GM10266 (cell line): Measurements from ENCODE around the gene C16orf87.

ENCODE experiments used
- DNase-seq: peaks from one replicate; pipeline ENCODE4 v3.0.0; 2012; ENCODE audit errors: extremely low spot score
- TF ChIP-seq, protein P1 (sequence below): IDR thresholded peaks from 2 replicates; pipeline ENCODE4 v1.5.1; 2012; ENCODE audit warnings: mild to moderate bottlenecking, low read depth; ENCODE audit not compliant: control insufficient read depth, insufficient read depth; ENCODE audit errors: missing control alignments

C16orf87 gene

DNA sequence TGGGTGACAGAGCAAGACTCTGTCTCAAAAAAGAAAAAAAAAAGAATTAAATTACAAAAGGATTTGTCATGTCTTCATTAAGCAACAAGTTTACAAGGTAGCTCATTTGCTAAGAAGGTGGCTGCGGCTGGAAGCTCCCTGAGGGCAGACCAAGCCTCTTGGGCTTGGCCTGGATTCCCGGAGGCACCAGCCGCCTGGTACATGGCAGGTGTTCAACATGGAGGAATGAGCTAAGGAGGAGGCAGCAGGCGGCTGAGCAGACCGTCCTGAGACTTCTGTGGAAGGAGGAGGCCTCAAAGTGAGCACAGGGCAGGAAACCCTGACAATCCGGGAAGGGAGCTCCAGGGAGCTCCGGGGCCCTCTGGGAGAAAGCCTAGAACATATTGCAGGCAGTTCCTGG lies 79.6 kb downstream of the C16orf87 start:
- TF ChIP-seq, protein P1, sequence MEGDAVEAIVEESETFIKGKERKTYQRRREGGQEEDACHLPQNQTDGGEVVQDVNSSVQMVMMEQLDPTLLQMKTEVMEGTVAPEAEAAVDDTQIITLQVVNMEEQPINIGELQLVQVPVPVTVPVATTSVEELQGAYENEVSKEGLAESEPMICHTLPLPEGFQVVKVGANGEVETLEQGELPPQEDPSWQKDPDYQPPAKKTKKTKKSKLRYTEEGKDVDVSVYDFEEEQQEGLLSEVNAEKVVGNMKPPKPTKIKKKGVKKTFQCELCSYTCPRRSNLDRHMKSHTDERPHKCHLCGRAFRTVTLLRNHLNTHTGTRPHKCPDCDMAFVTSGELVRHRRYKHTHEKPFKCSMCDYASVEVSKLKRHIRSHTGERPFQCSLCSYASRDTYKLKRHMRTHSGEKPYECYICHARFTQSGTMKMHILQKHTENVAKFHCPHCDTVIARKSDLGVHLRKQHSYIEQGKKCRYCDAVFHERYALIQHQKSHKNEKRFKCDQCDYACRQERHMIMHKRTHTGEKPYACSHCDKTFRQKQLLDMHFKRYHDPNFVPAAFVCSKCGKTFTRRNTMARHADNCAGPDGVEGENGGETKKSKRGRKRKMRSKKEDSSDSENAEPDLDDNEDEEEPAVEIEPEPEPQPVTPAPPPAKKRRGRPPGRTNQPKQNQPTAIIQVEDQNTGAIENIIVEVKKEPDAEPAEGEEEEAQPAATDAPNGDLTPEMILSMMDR, result no peak
- no peak for DNase-seq

DNA sequence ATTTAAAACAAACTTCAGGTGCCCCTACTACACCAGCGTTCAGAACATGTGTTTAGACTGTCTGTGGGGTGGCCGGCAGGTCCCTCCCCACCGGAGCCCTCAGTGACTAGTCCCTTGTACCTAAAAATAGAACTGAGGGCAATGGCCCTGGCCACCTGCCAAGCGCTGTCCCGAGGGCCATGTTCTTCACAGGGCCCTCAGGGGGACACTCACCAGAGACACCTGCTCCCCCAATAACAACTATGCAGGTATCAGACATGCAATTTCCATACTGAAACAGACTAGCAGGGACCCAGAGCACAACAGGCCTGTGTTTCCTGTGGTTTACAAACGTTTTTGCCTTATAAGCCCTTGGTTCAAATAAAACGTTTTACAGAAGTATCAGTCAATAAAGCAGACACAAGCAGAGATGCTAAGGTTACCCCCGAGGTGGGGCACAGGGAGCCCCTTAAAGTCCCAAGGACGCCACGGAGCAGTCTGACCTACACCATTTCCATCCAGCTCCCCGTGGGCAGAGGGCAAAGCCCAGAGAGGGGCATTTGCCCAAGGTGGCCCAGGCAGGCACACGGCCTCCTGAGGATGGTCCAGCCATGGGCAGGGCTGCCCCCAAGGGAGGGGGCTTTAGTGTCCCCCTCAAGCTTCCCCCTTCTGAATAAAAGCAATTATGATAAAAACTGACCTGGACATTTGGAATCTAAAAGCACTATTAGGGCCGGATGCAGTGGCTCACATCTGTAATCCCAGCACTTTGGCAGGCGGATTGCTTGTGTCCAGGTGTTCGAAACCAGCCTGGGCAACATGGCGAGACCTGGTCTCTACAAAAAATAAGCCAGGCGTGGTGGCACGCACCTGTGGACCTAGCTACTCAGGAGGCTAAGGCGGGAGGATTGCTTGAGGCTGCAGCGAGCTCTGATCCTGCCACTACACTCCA lies 81.9 kb downstream of the C16orf87 start:
- TF ChIP-seq, protein P1, result no peak
- DNase-seq, result peak; percentile 56

DNA sequence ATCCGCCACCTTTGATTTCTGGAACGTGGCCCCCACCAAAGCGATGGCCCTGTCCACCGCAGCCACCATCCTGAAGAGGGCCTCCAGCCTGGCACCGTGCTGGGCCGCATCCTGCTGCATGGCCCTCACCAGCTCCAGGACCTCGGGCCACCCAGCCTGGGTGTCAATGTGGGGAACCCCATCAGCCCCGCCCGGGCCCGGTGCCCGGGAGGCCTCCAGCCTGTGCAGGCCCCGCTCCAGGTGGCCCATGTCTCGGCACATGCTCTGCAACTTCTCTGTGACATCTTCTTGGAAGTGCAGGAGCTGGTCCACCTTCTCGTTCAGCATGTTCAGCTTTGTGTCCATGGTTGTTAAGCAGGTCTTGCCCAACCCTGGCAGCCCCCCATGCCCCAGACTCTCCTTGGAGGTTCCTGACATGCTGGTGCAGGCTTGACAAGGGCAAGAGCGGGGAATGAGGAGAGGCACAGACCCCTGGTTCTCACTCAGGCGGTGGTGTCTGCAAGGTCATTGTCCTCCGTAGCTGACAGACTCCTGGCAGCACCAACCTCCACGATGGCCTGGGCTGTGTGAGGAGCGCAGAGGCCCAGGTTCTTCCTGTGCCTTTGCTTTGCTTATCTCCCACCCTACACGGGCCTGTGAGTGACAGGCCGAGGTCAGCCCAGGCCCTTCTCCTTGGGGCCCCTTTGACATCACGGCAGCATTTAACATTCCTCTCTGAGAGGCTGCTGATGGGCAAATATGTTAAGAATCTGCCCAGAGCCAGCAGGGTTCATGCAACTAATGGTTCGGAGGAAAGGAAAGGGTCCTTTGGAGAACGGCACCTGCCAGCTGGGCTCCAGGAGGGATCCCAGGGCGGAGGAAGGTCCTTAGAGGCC lies 83.0 kb downstream of the C16orf87 start, which contains the start of gene MYLK3:
TSS of gene MYLK3 (minus strand) at position 568 of the 875 bp plus-strand sequence. CDS start at position 417, 151 bp downstream.
- DNase-seq, result no peak

DNA sequence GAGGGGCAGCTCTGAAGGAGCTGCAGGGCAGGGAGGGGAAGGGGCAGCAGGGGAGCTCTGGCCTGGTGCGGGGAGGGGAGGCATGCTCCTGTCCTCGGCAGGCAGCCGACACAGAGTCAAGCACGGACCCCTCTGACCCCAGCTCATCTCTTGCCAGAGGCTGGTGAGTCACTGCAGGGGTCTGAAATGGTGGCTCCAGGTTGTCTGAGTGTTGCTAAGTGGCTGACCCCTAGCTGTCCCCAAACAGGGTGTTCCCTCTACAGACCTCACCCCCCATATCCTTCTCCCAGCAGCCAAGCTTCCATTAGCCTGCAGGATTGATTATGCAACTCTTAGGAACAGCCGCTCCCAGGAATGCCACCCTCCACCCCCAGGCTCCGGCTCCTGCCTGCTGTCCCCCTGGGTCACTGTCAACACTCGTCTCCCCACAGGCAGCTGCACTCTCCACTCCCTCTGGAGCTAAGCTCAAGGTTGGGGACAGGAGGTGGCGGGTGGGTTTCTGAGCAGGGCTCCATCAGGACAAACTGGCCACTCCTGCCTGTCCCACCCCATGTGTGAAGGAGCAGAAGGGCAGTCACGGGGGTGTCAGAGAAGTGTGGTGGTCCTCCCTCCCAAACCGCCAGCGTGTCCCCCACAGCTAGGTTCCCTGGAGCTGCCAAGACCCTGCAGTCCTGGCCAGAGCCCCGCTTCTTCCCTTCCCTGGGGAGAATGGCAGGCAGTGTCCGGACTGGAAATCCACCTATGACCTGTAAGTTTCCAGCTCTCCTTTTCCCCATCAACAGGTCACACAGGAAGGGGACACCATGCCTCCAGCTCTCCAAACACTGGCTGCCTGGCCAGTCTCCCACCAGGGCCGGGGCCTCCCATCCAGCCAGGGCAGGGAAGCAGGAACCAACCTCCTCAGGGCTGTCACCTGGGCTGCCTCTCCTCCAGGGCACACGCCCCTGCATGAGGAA lies 83.9 kb downstream of the C16orf87 start:
- TF ChIP-seq, protein P1, result no peak
- DNase-seq, result no peak

More for the DNA sequence above, 83.0 kb downstream of the C16orf87 start, which contains the start of gene MYLK3:
- TF ChIP-seq, protein P1, result no peak
